ENCODE results near the gene KY.
"Not testable (repeated sequence)": the region's sequence is repeated elsewhere in the genome, so short reads cannot be mapped to it uniquely, and the experiment has no call there.

KY gene

DNA sequence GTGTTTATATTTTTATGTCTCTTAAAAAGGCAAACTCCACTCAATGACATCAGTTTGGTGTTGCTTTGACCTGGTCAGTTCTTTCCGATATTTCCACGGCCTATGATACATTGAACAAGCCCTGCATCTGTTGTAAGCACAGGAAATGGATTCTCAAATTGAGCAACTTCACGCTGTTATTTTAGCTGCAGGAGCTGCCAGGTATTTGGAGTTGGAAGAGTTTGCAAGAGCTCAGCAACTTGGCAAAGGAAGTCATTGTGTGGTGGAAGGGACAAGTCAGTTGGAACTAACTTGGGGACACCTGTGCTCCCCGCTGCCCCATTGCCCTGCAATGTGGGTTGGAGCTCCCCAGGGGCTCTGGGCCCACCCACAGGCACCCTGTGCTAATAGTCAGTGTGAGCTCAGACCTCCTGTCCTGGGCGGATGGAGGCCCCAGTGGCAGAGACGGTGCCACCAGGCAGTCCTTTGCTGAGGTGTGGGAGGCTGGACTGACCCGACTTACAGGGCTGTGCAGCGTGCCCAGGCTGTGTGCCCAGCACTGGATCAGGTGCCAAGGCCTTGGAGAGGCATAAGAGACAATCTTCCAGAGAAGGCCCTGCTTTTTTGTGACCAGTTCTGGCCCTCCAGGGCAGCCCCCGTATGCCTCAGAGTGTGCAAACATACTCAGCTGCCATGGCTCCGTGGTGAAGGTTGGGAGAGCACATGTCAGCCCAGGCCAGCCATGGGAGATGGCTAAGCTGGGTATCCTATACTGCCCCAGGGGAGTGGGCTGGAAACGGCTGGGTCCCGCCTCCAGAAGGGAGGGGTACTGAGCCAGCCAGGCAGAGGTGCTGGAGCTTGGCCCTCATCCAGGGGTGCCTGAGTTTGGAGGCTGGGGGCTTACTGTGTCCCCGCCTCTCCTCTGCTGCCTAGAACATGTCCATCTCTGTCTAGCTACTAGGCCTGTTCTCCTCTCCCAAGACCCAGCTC is 43.5 kb downstream of the KY start:
- Mint-ChIP-seq H3K9me3 (no peaks in the 10 kb centered on the region), H3K4me1 (no peaks in the 10 kb centered on the region), H3K36me3 (no peaks in the 10 kb centered on the region), H3K27ac (no peak overlapping the region), H3K4me3 (no peak overlapping the region), H3K27me3 (peaks cover 4% of the 10 kb centered on the region)

DNA sequence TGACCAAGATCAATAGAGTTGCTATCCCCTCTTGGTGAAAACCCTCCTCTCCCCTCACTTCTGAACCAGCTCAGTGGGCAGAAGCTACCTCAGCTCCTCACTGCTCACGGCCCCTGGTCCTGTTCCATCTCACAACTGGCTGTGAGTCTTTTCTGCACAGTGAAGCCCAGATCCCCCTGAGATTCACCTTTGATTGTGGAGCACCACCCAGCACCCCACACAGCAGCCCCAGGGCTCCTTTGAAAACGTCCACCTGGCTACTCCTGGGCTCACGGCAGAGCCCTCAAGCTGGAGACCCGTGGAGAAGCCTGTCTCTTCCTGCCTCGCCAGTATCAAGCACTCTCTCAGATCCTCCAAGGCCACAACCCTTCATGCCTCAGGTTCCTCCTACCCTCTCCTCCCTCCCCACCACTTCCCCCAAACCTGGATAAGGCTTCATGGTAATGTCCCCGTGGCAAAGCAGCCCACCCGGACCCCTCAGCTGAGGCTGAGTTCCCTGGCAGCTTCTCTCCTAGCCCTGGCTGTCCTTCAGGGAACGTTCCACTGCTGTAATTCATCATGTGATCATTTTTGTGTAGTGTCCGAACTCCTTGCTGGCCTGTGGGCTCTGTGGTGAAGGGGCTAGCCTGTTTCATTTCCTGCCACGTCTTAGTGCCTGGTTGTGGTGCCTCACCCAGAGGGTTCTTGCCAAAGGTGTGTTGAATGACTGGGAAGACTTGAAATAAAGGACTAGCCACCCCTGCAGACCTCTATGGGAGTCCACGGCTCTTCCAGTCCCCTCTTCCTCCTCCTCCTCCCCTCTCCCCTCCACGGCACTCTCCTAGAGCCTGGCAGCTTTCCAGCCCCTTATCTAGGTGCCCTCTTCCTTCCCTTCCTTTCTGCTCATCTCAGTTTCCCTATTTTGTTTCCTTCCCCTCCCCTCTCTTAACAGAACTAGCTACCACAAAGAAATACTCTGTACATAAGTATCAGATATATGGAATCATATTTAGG is 44.5 kb downstream of the KY start:
- Mint-ChIP-seq H3K27me3 (peaks cover 4% of the 10 kb centered on the region), H3K4me1 (no peaks in the 10 kb centered on the region)

DNA sequence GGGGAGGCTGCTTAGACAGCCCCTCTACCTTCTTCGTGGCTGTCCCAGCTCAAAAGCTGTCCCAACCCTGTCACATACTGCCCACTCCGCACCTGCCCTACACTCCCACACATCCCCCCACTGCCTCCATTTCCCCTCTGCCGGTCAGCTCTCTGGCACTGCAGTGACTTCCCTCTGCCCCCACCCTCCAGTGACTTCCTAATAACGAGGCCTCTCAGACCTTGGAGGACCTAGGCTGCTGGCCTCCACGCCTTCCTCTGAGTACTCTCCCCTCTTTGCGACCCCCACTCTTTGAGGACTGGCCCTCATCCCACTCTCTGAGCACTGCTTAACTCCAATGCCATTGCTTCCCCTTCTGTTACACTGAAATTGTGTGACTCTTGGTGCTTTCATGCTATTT is 45.3 kb downstream of the KY start:
- Mint-ChIP-seq H3K4me1 (no peaks in the 10 kb centered on the region), H3K36me3 (no peaks in the 10 kb centered on the region), H3K9me3 (no peaks in the 10 kb centered on the region), H3K27me3 (peaks cover 4% of the 10 kb centered on the region), H3K27ac (no peak overlapping the region), H3K4me3 (no peak overlapping the region)

More for the DNA sequence above, 44.5 kb downstream of the KY start:
- H3K4me3 Mint-ChIP-seq = no peak overlapping the region
- no peaks in the 10 kb centered on the region for H3K9me3 Mint-ChIP-seq
- no peaks in the 10 kb centered on the region for H3K36me3 Mint-ChIP-seq
- no peak overlapping the region for H3K27ac Mint-ChIP-seq

DNA sequence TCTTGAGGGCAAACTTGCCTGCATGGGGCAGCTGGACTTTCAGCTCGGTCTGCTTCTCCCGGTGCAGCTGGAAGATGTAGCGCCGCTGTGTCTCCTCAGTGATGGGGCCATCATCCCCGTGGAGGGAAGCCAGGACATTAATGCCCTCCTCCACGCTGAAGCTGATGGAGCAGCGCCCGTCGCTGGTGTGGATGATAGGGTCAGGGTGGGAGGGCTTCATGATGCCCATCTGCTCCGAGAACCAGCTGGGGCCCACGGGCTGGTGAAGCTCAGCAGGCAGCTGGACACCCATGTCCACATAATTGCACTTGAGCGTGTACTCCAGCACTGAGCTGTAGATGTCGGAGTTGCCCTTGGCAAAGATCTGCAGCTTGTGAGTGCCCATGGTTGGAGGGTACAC is 46.9 kb downstream of the KY start:
- H3K27ac Mint-ChIP-seq = no peak overlapping the region
- H3K27me3 Mint-ChIP-seq = peaks cover 4% of the 10 kb centered on the region
- H3K4me3 Mint-ChIP-seq = no peak overlapping the region
- no peaks in the 10 kb centered on the region for H3K36me3 Mint-ChIP-seq
- H3K9me3 Mint-ChIP-seq = no peaks in the 10 kb centered on the region
- H3K4me1 Mint-ChIP-seq = no peaks in the 10 kb centered on the region

DNA sequence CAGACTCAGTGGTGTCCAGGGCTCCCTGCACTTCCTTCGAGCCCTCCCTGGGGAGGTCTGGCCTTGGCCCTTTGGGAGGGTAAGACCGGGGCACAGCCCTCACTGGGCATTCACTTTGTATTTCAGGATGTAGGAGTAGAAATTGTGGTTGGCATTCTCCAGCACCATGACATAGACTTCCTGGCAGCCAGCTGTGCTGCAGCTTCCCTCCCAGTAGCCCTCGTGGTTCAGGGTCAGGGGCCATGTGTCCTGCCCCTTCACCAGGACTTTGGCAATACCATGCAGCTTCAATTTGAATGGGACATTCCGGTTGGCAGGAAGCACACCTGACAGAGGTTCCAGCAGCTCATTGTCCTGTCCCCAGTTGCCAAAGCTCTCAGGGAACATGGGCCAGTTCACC is 47.3 kb downstream of the KY start:
- Mint-ChIP-seq H3K27ac (no peak overlapping the region), H3K27me3 (peaks cover 4% of the 10 kb centered on the region), H3K36me3 (no peaks in the 10 kb centered on the region), H3K4me3 (no peak overlapping the region), H3K4me1 (no peaks in the 10 kb centered on the region), H3K9me3 (no peaks in the 10 kb centered on the region)

DNA sequence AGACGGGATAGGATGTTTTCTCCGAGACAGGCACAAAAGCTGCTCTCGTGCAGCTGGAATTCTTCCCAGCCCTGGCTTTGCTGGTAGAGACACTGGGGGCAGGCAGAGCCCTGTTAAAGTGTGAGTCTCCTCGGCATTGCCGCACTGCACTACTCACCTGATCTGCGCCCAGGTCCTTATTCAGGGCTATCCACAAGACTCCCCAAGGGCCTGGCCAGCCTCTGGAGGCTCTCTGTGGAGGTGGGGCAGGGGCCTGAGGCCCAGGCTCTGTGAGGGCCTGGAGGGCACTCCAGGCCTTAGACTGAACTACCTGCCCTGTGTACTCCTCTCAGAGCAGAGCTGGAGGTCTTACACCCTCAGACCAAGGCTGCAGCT is 48.4 kb downstream of the KY start:
- H3K36me3 Mint-ChIP-seq = no peaks in the 10 kb centered on the region
- peaks cover 4% of the 10 kb centered on the region for H3K27me3 Mint-ChIP-seq
- no peaks in the 10 kb centered on the region for H3K4me1 Mint-ChIP-seq
- H3K27ac Mint-ChIP-seq = no peak overlapping the region
- no peaks in the 10 kb centered on the region for H3K9me3 Mint-ChIP-seq
- no peak overlapping the region for H3K4me3 Mint-ChIP-seq

DNA sequence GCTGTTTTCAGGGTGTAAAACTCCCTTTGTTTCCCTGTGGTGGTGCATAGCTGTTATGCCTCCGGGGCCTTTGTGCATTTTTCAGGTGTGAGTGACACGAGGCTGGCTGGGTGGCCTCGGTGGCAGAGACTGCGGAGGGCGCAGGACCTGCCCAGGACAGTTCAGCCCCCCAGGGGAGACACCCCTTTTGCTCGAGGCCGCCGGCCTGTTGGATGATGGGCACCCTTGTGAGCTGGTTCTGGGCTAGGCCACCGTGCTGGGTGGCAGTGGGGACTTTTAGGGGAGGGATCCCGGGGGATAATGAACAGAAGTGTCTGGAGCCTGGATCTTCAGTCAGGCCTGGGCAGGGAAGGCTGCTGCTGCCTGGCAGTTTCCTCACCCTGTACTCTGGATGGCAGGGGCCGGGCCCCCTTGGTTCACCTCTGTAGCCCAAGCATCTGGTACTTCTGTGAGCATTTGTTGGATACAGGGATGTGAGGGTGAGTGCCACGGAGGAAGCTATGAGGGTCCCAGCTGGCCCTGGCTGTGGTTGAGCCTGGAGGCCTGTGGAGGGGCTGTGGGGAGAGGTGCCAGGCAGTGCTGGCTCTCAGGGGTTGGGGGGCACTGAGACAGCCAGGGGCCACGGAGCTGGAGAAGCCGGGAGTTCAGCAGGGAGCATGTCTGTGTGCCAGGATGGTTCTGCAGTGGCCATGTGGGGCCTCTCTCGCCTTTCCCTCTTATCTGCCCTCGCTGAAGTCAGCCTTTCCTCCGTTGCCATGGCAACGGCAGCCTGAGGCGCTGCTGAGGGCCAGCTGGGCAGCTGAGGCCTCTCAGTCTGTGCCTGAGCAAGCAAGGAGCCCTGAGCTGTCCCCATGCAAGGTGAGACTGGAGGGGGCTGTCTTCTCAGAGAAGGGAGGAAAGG is 49.0 kb downstream of the KY start:
- no peak overlapping the region for H3K4me3 Mint-ChIP-seq
- peaks cover 4% of the 10 kb centered on the region for H3K27me3 Mint-ChIP-seq
- no peak overlapping the region for H3K27ac Mint-ChIP-seq

DNA sequence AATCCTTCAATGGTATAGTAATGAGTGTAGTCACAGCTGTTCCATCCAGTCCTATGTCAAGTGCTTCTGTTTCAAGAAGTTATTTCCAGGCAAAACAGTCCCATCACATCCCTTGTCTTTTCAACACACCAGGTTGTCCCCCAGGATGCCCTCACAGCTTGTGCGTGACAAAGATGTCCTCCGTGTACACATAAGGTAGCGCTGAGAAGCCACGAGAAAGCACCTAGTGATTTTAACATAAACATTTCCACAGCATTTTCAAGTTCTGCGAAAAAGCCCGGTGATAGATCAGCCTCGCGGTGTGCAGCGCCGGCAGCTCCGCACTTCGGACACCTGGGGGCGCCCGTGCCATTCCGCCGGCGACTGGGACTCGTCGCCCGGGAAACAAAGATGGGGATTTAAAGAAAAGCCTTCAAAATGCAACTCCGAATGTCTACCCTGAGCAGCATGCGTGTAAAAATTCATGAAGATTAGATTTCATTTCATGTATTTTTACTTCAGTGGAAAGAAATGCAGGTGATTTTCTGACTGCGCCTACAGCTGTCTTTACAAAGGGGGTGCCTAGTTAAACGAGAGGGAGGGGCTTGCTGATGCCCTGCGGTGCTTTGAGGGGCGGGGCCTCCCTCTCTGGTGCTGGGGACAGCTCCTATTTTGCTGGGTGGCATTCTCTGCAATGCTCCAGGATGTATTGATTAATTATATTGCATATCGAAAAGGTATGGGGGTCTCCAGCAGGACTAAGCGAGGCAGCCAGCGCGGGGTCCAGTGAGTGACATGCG is 49.9 kb downstream of the KY start:
- peaks cover under 1% of the 10 kb centered on the region for H3K27me3 Mint-ChIP-seq
- no peaks in the 10 kb centered on the region for H3K9me3 Mint-ChIP-seq
- no peak overlapping the region for H3K27ac Mint-ChIP-seq
- no peaks in the 10 kb centered on the region for H3K36me3 Mint-ChIP-seq
- H3K4me1 Mint-ChIP-seq = no peaks in the 10 kb centered on the region
- peak overlapping the region; percentile 33 for H3K4me3 Mint-ChIP-seq

More for the DNA sequence above, 49.0 kb downstream of the KY start:
- Mint-ChIP-seq H3K9me3 (no peaks in the 10 kb centered on the region), H3K36me3 (no peaks in the 10 kb centered on the region), H3K4me1 (no peaks in the 10 kb centered on the region)

DNA sequence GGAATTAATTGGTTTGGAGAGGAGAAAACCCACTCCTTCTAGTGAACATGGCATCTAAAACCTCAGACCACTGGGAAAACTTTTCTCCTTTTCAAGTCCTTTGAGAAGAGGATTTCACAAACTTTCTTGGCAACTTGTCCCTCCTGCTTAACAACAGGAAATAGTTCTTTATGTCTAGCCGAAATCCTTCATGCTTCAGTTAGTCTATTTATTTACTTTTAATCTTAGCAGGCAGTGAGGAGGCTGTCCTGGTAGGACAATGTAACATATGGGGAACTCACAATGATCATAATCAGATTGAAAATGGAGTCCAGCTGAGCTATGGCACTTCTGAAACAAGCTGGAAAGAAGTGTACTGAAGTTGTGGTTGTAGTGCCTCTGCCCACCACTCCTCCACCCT is 50.6 kb downstream of the KY start:
- Mint-ChIP-seq H3K4me3 (no peak overlapping the region), H3K36me3 (no peaks in the 10 kb centered on the region), H3K27ac (no peak overlapping the region), H3K4me1 (no peaks in the 10 kb centered on the region), H3K27me3 (no peaks in the 10 kb centered on the region), H3K9me3 (no peaks in the 10 kb centered on the region)

DNA sequence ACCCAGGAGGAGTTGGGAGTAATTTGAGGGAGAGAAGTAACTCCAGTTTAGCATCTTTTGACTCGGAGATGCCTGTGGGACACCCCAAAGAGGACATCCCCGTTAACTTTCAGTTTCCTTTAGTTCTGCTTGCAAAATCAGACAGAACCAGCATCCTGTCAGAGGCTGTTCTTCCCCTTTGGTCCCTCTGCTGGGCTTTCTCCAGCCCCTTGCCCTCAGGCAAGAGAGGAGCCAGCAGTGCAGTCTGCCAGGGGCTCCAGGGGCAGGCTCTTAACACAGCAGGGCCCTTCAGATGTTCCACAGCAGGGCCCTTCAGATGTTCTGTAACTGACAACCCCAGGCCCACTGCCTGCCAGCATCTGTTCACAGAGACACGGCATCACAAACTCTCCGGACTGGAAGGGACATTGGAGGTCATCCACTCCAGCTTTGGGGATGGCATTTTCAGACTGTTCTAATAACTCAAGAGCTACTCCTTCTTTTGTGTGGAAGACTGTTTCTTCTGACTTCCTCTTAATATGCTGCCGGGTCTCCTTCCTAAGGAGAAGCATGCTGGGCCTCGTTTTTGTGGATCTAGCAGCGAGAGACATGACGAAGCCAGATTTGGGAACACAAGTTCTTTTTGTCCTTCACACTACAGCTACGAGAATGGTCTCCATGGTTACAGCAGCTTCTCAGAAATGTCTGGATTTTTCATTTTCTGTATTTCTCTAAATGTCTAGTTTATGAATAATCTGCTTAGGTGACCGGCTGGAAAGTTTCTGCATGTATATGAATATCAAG is 51.9 kb downstream of the KY start:
- H3K27ac Mint-ChIP-seq = no peak overlapping the region
- peaks cover 2% of the 10 kb centered on the region for H3K27me3 Mint-ChIP-seq
- H3K36me3 Mint-ChIP-seq = no peaks in the 10 kb centered on the region
- no peaks in the 10 kb centered on the region for H3K4me1 Mint-ChIP-seq
- no peaks in the 10 kb centered on the region for H3K9me3 Mint-ChIP-seq
- H3K4me3 Mint-ChIP-seq = no peak overlapping the region

DNA sequence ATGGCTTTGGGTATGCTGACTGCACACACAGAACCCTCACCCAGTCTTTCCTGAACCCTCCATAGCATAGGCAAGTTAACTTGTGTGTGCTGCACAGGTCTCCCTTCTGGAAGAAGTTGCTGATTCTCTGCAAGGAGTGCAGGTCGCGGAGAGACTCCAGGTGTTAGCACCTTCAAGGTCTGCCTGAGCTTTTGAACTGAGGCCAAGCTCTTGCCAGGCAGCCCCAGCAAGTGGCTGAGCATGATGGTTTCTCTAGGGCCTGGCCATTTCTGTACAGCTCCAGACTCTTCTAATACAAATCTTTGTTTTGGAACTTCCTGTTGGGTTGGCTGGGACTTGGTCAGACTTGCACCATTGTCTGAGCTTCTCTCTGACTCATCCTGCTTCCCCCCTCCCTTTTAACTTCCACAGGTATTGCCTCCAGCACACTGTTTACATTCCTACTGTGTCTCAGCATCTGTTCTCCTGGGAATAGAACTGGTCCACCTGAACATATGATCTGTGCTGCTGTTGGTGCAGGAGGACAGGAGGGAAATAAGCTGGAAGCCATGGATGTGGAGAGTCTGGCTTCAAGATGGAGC is 53.3 kb downstream of the KY start:
- Mint-ChIP-seq H3K36me3 (no peaks in the 10 kb centered on the region), H3K4me1 (no peaks in the 10 kb centered on the region)

DNA sequence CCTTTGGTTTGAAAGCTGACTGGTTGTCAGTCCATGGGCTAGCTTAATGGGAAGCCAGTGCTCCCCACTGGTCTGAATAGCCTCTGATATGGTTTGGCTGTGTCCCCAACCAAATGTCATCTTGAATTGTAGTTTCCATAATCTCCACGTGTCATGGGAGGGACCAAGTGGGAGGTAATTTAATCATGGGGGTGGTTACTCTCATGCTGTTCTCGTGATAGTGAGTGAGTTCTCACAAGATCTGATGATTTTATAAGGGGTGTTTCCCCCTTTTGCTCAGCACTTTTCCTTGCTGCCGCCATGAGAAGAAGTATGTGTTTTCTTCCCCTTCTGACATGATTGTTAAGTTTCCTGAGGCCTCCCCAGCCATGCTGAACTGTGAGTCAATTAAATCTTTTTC is 55.8 kb downstream of the KY start:
- H3K36me3 Mint-ChIP-seq, H3K27me3 Mint-ChIP-seq, H3K4me3 Mint-ChIP-seq, H3K27ac Mint-ChIP-seq, H3K4me1 Mint-ChIP-seq, H3K9me3 Mint-ChIP-seq: not testable (repeated sequence)

More for the DNA sequence above, 53.3 kb downstream of the KY start:
- no peak overlapping the region for H3K27ac Mint-ChIP-seq
- peaks cover 2% of the 10 kb centered on the region for H3K27me3 Mint-ChIP-seq
- no peaks in the 10 kb centered on the region for H3K9me3 Mint-ChIP-seq
- H3K4me3 Mint-ChIP-seq = no peak overlapping the region

DNA sequence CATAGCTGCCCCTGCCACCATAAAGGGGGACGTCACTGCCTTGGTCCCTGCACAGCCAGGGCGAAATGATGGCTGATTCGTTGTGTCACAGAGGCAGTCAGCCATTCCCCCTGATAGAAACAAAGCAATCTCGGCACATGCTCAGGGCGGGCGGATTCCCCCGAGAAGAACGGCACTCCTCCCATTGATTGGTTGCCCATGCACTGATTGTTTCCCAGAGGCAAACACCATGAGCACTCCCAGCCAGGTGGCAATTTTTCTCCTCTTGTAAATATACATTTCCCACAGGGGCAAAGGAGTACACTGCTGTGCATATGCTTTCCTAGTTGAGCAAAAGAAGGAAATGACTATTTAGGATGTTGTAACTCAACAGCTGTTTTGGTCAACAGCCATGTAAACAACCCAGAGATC is 56.5 kb downstream of the KY start:
- no peaks in the 10 kb centered on the region for H3K9me3 Mint-ChIP-seq
- H3K27ac Mint-ChIP-seq = no peak overlapping the region
- H3K27me3 Mint-ChIP-seq = peaks cover 2% of the 10 kb centered on the region

More for the DNA sequence above, 56.5 kb downstream of the KY start:
- H3K4me3 Mint-ChIP-seq = no peak overlapping the region
- H3K36me3 Mint-ChIP-seq = no peaks in the 10 kb centered on the region
- no peaks in the 10 kb centered on the region for H3K4me1 Mint-ChIP-seq

All from activated naive CD4-positive, alpha-beta T cell treated with anti-CD3 and anti-CD28 coated beads, Interleukin-2, amount 50 U/mL, for 24 hours (primary cell).